Erythroblast (primary cell): Measurements from ENCODE around the gene PDIA6.

Experiments
- GATA1 ChIP-seq: IDR thresholded peaks from 2 replicates; pipeline ENCODE4 v1.6.1; 2011; ENCODE audit warnings: low read depth, mild to moderate bottlenecking, control low read depth, low read length, moderate library complexity
- POLR2A ChIP-seq: IDR thresholded peaks from 2 replicates; pipeline ENCODE4 v1.6.1; 2011; ENCODE audit warnings: mild to moderate bottlenecking, low read length

DNA sequence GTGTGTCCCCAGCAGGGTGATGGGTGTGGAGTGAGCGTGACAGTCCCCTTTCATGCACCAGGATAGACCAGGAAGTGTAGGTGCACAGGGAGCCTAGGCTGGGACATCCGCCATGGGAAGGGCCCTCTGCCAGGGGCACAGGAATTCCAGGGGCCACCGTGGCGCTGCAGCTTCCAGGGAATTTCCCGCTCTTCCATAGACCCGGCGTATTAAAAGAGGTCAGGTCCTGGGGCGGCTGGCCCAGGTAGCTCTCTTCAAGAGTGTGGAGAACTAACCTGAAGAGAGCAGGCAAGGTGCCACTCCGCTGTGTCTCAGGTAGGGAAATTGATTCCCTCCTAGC lies 49.2 kb downstream of the PDIA6 start:
- TF ChIP-seq POLR2A: no peak
- no peak for TF ChIP-seq GATA1
